Uterus (tissue), 4 donors: ENCODE results near the gene AHDC1. TPM values are rescaled to one million over a fixed set of nuclear protein-coding genes. Genes with fewer than 3 reads are reported as not detected.

Experiments used
- DNase-seq, 2 donors: peaks; one replicate each; pipeline ENCODE4 v3.0.0-alpha.2; 2019 to 2020
- H3K27ac ChIP-seq, 2 donors: fragments of 200-600 bp; sonication (generic); 1 replicate in 1 of 2; 2 replicates in 1 of 2; pipeline ENCODE4 v1.5.1; 2016 to 2018
- H3K27me3 ChIP-seq, 2 donors: fragments of 200-600 bp; sonication (generic); one replicate each; pipeline ENCODE4 v1.5.1; 2018 to 2019; ENCODE audit warnings: control low read depth in 1 of 2
- H3K36me3 ChIP-seq, 2 donors: fragments of 200-600 bp; sonication (generic); one replicate each; pipeline ENCODE4 v1.5.1; 2019; ENCODE audit warnings: control low read depth in 1 of 2
- H3K4me1 ChIP-seq, 2 donors: fragments of 200-600 bp; sonication (generic); one replicate each; pipeline ENCODE4 v1.5.1; 2018 to 2019; ENCODE audit warnings: control low read depth in 1 of 2
- H3K4me3 ChIP-seq, 2 donors: fragments of 200-600 bp; sonication (generic); 1 replicate in 1 of 2; 2 replicates in 1 of 2; pipeline ENCODE4 v1.5.1; 2018 to 2019; ENCODE audit warnings: mild to moderate bottlenecking in 1 of 2
- H3K9me3 ChIP-seq, 2 donors: fragments of 200-600 bp; sonication (generic); one replicate each; pipeline ENCODE4 v1.5.1; 2019; ENCODE audit warnings: control low read depth in 1 of 2
- POLR2A ChIP-seq, 2 donors: fragments of 450-650 bp; IDR thresholded peaks; one replicate each; pipeline ENCODE4 v1.6.1; 2016; ENCODE audit warnings: antibody characterized with exemption in 2 of 2, mild to moderate bottlenecking in 1 of 2, moderate library complexity in 1 of 2
- intact Hi-C: fragments of 100-400 bp; cut with DNase I; formaldehyde crosslinking; loops from one replicate; pipeline ENCODE4 v1.15.1; 2023; ENCODE audit warnings: low total_unique reads
- total RNA-seq, 4 donors: library from RNA; depleted of rRNA in 3 of 4; stranded (reverse); fragments of >200 nt in 3 of 4; gene quantifications; one replicate each; pipeline versions ENCODE4 v1.1.0 to v1.2.4, GENCODE V29; 2014 to 2023
- TF ChIP-seq, protein P1 (sequence below), 4 experiments: fragments of 200-600 bp in 2 of 4; fragments of 450-650 bp in 2 of 4; sonication (generic) in 2 of 4; IDR thresholded peaks; one replicate each; pipeline ENCODE4 v1.5.1; 2016 to 2019; ENCODE audit warnings: antibody characterized with exemption in 4 of 4, mild to moderate bottlenecking in 2 of 4, moderate library complexity in 1 of 4
- donor health status: DM: yes; HTN: yes; CAD: no.

Gene AHDC1
- total RNA-seq, 4 donors from 2014 or later = 11.2 to 179 (median 50.7) TPM

- Histone ChIP-seq H3K4me3 (no peak overlapping the region), H3K9me3 (no peaks in the 10 kb centered on the region), H3K27me3 (no peaks in the 10 kb centered on the region), H3K36me3 (no peaks in the 10 kb centered on the region), H3K27ac (peak overlapping the region; percentile 94 to 97), H3K4me1 (peaks cover 33 to 64% of the 10 kb centered on the region in 2 donors)
- TF ChIP-seq, protein P1, sequence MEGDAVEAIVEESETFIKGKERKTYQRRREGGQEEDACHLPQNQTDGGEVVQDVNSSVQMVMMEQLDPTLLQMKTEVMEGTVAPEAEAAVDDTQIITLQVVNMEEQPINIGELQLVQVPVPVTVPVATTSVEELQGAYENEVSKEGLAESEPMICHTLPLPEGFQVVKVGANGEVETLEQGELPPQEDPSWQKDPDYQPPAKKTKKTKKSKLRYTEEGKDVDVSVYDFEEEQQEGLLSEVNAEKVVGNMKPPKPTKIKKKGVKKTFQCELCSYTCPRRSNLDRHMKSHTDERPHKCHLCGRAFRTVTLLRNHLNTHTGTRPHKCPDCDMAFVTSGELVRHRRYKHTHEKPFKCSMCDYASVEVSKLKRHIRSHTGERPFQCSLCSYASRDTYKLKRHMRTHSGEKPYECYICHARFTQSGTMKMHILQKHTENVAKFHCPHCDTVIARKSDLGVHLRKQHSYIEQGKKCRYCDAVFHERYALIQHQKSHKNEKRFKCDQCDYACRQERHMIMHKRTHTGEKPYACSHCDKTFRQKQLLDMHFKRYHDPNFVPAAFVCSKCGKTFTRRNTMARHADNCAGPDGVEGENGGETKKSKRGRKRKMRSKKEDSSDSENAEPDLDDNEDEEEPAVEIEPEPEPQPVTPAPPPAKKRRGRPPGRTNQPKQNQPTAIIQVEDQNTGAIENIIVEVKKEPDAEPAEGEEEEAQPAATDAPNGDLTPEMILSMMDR (IDR thresholded peaks at IDR 0.05) = no peak
- no peak for TF ChIP-seq POLR2A (IDR thresholded peaks at IDR 0.05)
- intact Hi-C loops = loop anchor here (5.0 kb wide), 1 partner anchor 35 kb away; the partner anchor contains the start of gene AHDC1
- DNase-seq = peak in 1 of 2 donors; percentile 33
Measured at GRCh38 chr1:27567146-27567526, 36.8 kb downstream of the AHDC1 start.

DNA sequence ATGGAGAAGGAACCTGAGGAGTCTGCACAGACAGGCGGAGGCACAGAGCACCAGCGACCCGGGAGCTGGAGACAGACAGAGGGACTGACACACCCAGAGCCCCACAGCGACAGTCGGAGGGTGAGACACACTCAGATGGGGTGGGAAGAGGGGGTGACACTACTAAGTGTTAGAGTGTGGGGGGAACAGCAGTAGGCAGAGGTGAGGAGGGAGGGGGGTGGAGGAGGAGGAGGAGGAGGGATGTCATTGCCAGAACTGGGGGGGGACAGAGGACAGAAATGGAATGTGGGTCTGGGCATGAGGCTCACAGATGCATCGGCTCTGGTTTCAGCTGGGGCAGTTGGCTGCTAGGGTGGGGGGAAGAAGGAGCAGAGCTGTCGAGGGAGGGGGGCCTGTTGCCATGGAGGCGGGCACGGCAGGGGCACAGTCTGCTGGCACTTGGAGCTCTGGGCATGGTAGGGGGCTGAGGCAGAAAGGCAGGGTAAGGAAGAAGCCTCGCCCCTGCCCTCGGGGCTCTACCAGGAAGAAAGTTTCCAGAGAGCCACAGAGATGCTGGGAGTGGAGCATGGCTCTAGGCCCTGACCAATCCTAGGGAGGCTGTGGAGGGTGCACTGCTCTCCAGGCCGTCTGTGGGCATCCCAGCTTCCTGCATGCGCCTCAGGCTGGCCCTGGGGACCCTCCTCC is 37.3 kb downstream of the AHDC1 start:
- H3K4me3 ChIP-seq = no peak overlapping the region
- H3K4me1 ChIP-seq = peaks cover 29 to 63% of the 10 kb centered on the region in 2 donors
- no peak for TF ChIP-seq POLR2A (IDR thresholded peaks at IDR 0.05)
- TF ChIP-seq, protein P1 (IDR thresholded peaks at IDR 0.05) = no peak
- H3K27ac ChIP-seq = peak overlapping the region; percentile 94 to 97
- peak; percentile 34 to 58 for DNase-seq
- intact Hi-C loops = loop anchor here (5.0 kb wide), 1 partner anchor 36 kb away; the partner anchor contains the start of gene AHDC1
- no peaks in the 10 kb centered on the region for H3K9me3 ChIP-seq
- H3K27me3 ChIP-seq = no peaks in the 10 kb centered on the region
- no peaks in the 10 kb centered on the region for H3K36me3 ChIP-seq

GRCh38 chr1:27564710-27565649 is 39.0 kb downstream of the AHDC1 start:
- peak; percentile 79 to 81 for DNase-seq
- intact Hi-C loops = loop anchor here (5.0 kb wide), 1 partner anchor 37 kb away; the partner anchor contains the start of gene AHDC1

GRCh38 chr1:27563591-27564471 is 40.1 kb downstream of the AHDC1 start:
- Histone ChIP-seq H3K4me1 (peaks cover 32 to 67% of the 10 kb centered on the region in 2 donors), H3K27ac (peak overlapping the region; percentile 94 to 97), H3K36me3 (no peaks in the 10 kb centered on the region), H3K27me3 (no peaks in the 10 kb centered on the region), H3K4me3 (no peak overlapping the region), H3K9me3 (no peaks in the 10 kb centered on the region)
- intact Hi-C loops = no loop called here
- no peak for TF ChIP-seq POLR2A (IDR thresholded peaks at IDR 0.05)
- TF ChIP-seq, protein P1 (IDR thresholded peaks at IDR 0.05) = no peak
- DNase-seq = peak; percentile 68 to 74

More at GRCh38 chr1:27564710-27565649, 39.0 kb downstream of the AHDC1 start:
- H3K27ac ChIP-seq = peak overlapping the region; percentile 94 to 97
- no peak for TF ChIP-seq POLR2A (IDR thresholded peaks at IDR 0.05)
- TF ChIP-seq, protein P1 (IDR thresholded peaks at IDR 0.05) = no peak
- no peaks in the 10 kb centered on the region for H3K36me3 ChIP-seq
- peak overlapping the region; percentile 5 to 12 for H3K4me3 ChIP-seq
- no peaks in the 10 kb centered on the region for H3K27me3 ChIP-seq
- H3K9me3 ChIP-seq = no peaks in the 10 kb centered on the region
- H3K4me1 ChIP-seq = peaks cover 32 to 67% of the 10 kb centered on the region in 2 donors
